IPS-18a (cell line): ENCODE results near the gene HBS1L.

ENCODE experiments used
- H3K27ac ChIP-seq: one replicate; pipeline ENCODE4 v1.5.1; 2013; ENCODE audit warnings: low read length
- H3K27me3 ChIP-seq: one replicate; pipeline ENCODE4 v1.6.1; 2013; ENCODE audit warnings: mild to moderate bottlenecking, low read length; ENCODE audit not compliant: control insufficient read depth, insufficient read depth
- H3K36me3 ChIP-seq: one replicate; pipeline ENCODE4 v1.6.1; 2013; ENCODE audit warnings: low read depth, low read length; ENCODE audit not compliant: control insufficient read depth
- H3K4me1 ChIP-seq: one replicate; pipeline ENCODE4 v1.6.1; 2013; ENCODE audit warnings: low read depth, low read length; ENCODE audit not compliant: control insufficient read depth
- H3K4me3 ChIP-seq: one replicate; pipeline ENCODE4 v1.5.1; 2013; ENCODE audit warnings: low read length
- H3K9ac ChIP-seq: one replicate; pipeline ENCODE4 v1.6.1; 2013; ENCODE audit warnings: mild to moderate bottlenecking, low read length, moderate library complexity
- H3K9me3 ChIP-seq: one replicate; pipeline ENCODE4 v1.6.1; 2013; ENCODE audit warnings: low read depth, low read length; ENCODE audit not compliant: control insufficient read depth

HBS1L gene

GRCh38 chr6:135053406-135053805 lies 1.2 kb downstream of the HBS1L start:
- peak overlapping the region; percentile 91 for H3K4me3 ChIP-seq
- no peak overlapping the region for H3K27ac ChIP-seq
- no peaks in the 10 kb centered on the region for H3K27me3 ChIP-seq
- H3K4me1 ChIP-seq, result no peaks in the 10 kb centered on the region
- H3K36me3 ChIP-seq, result peaks cover 13% of the 10 kb centered on the region
- H3K9me3 ChIP-seq, result no peaks in the 10 kb centered on the region
- H3K9ac ChIP-seq, result peak overlapping the region; percentile 95

DNA sequence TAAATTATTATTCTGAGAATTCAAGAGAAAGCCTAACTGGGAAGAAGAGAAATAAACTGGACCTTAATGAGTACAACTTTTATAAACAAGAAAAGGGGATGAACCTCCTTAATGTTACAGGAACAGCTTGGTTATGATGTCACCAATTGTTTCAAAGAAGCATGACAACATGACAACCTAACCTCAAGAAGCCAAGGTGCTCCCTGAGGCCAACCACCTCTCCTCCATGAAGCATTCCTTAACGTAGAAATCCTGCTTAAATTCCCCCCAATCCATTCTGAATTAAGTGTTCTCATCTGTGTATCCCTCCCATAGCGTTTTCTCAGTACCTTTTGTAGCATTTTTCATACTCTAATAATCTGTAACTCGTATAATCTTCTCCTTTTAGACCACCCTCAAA lies 1.7 kb downstream of the HBS1L start:
- no peaks in the 10 kb centered on the region for H3K9me3 ChIP-seq
- no peak overlapping the region for H3K9ac ChIP-seq
- no peak overlapping the region for H3K27ac ChIP-seq
- peak overlapping the region; percentile 91 for H3K4me3 ChIP-seq
- peaks cover 17% of the 10 kb centered on the region for H3K36me3 ChIP-seq
- H3K4me1 ChIP-seq, result no peaks in the 10 kb centered on the region
- H3K27me3 ChIP-seq, result no peaks in the 10 kb centered on the region

- H3K4me1 ChIP-seq, result no peaks in the 10 kb centered on the region
- no peak overlapping the region for H3K4me3 ChIP-seq
- H3K9ac ChIP-seq, result no peak overlapping the region
Observed at GRCh38 chr6:135048915-135049314, 5.7 kb downstream of the HBS1L start.

DNA sequence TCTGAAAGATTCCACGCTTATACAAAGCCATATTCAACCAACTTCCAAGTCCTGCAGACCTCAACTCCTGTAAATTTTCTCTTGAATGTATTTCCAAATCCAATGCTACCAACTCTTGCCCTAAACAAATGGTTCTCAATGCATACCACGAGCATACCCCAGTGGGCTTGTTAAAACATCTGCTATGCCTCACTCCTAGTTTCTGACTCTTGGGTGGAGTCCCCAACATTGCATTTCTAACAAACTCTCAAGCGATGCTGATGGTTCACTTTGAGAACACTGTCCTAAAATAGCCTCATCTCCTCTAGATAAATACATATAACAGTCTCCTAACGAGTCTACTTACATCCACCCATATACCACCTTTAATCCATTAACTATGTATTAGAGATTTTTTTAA lies 7.3 kb downstream of the HBS1L start:
- Histone ChIP-seq H3K9me3 (no peaks in the 10 kb centered on the region), H3K27ac (no peak overlapping the region), H3K9ac (no peak overlapping the region), H3K36me3 (peaks cover 27% of the 10 kb centered on the region), H3K27me3 (no peaks in the 10 kb centered on the region), H3K4me3 (no peak overlapping the region), H3K4me1 (no peaks in the 10 kb centered on the region)

More at GRCh38 chr6:135048915-135049314, 5.7 kb downstream of the HBS1L start:
- Histone ChIP-seq H3K27me3 (no peaks in the 10 kb centered on the region), H3K27ac (no peak overlapping the region), H3K36me3 (peaks cover 27% of the 10 kb centered on the region), H3K9me3 (no peaks in the 10 kb centered on the region)

DNA sequence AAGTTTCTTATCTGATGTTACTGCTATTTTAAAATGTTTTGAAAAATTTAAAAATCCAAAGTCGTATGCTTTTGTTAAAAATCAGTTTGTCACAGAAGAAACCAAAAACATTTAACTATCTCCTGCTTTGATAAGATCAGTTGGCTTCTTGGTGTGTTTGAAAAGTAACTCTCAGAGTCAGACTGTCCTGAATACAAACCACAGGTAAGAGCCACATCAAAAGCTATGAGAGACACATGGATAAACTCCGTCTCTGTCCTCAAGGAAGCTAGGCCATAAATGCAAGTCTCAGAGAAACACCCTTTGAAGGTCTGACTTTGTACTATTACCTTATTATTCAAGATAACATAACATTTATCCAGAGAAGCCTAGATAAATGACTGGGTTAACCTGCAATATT lies 7.7 kb downstream of the HBS1L start:
- H3K36me3 ChIP-seq, result peaks cover 28% of the 10 kb centered on the region
- no peaks in the 10 kb centered on the region for H3K27me3 ChIP-seq
- H3K4me3 ChIP-seq, result no peak overlapping the region
- H3K27ac ChIP-seq, result no peak overlapping the region
- no peaks in the 10 kb centered on the region for H3K4me1 ChIP-seq
- no peak overlapping the region for H3K9ac ChIP-seq
- H3K9me3 ChIP-seq, result no peaks in the 10 kb centered on the region

DNA sequence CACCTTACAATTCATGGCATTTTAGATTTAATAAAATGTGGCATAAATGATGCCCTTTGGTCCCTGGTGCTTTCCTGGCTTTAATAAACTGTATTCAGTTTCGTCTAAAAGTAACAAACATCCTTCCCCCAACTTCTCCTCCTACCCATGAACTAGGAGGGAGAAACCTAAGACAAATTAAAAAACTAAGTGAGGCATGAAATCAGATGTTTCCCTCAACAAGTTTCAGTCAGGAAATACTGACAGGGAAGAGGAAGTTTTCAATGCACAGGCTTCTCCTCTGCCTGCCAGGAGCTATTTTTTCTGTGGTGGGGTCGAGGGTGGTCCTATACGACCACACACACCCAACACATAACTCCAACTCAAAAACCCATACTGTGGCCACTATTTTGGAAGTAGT lies 10.0 kb downstream of the HBS1L start:
- H3K4me1 ChIP-seq, result no peaks in the 10 kb centered on the region
- H3K9me3 ChIP-seq, result no peaks in the 10 kb centered on the region
- H3K4me3 ChIP-seq, result no peak overlapping the region
- H3K9ac ChIP-seq, result no peak overlapping the region
- peaks cover 29% of the 10 kb centered on the region for H3K36me3 ChIP-seq
- H3K27me3 ChIP-seq, result no peaks in the 10 kb centered on the region
- H3K27ac ChIP-seq, result no peak overlapping the region

DNA sequence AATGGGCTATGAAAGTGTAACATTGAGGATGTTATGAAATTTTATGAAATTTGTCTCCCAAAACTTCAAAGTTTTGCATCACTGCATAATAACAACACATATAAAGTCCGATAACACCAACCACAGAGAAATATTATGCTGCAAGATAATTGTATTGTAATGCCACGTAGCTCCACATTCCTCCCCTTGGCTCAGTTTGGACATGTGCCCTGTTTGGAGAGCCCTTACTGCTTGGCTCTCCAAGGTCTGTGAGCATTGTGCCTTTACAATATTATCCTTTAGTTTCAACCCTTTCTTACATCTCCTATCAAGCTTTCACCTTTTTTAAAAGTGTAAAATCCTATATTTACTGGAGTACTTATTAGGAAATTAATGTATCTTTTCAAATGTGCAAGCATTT lies 10.8 kb downstream of the HBS1L start:
- no peak overlapping the region for H3K4me3 ChIP-seq
- H3K9me3 ChIP-seq, result no peaks in the 10 kb centered on the region
- H3K9ac ChIP-seq, result no peak overlapping the region
- H3K36me3 ChIP-seq, result peaks cover 25% of the 10 kb centered on the region
- H3K27ac ChIP-seq, result no peak overlapping the region
- no peaks in the 10 kb centered on the region for H3K27me3 ChIP-seq
- no peaks in the 10 kb centered on the region for H3K4me1 ChIP-seq

GRCh38 chr6:135043364-135043763 lies 11.3 kb downstream of the HBS1L start:
- Histone ChIP-seq H3K9ac (no peak overlapping the region), H3K9me3 (no peaks in the 10 kb centered on the region), H3K36me3 (peaks cover 24% of the 10 kb centered on the region), H3K4me1 (no peaks in the 10 kb centered on the region), H3K27me3 (no peaks in the 10 kb centered on the region), H3K27ac (no peak overlapping the region), H3K4me3 (no peak overlapping the region)

DNA sequence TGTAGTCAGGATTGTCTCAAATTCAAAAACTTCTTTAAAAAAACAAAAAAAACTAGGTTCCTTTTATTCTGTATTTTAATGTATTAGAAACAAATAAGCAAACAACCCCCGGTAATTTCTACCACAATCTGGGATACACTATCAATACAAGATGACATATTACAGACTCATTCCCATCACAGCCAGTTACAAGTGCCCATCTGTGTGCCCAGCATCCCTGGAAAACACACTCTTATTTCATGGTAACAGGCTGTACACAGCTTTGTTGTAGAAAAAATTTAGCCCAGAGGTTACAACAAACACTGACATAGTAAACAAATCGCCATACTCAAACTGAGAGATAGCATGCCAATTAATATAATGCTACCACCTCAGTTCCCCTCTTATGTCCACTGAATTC lies 16.3 kb downstream of the HBS1L start:
- Histone ChIP-seq H3K36me3 (peaks cover 30% of the 10 kb centered on the region), H3K9me3 (no peaks in the 10 kb centered on the region), H3K27ac (no peak overlapping the region), H3K27me3 (no peaks in the 10 kb centered on the region), H3K9ac (no peak overlapping the region), H3K4me1 (no peaks in the 10 kb centered on the region), H3K4me3 (no peak overlapping the region)

DNA sequence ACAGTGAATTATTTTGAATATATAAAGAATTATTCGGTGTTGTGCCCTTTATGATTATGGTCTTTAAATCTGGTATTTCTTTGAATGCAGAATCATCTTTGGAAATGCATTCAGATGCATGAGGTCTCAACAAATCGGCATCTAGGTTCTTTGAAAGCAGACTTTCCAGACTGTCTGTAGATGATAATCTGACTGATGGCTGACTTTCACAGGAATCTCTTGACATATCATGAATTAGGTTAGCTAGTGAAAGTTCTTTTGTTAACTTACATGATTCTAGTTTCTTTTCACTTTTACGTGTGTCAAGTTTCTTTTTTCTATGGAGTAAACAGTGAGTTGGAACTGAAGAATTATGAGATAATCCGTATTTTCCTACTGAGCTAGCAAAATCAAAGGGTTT lies 17.1 kb downstream of the HBS1L start:
- Histone ChIP-seq H3K9ac (no peak overlapping the region), H3K27me3 (no peaks in the 10 kb centered on the region), H3K9me3 (no peaks in the 10 kb centered on the region), H3K27ac (no peak overlapping the region), H3K4me3 (no peak overlapping the region), H3K36me3 (peaks cover 30% of the 10 kb centered on the region), H3K4me1 (no peaks in the 10 kb centered on the region)

DNA sequence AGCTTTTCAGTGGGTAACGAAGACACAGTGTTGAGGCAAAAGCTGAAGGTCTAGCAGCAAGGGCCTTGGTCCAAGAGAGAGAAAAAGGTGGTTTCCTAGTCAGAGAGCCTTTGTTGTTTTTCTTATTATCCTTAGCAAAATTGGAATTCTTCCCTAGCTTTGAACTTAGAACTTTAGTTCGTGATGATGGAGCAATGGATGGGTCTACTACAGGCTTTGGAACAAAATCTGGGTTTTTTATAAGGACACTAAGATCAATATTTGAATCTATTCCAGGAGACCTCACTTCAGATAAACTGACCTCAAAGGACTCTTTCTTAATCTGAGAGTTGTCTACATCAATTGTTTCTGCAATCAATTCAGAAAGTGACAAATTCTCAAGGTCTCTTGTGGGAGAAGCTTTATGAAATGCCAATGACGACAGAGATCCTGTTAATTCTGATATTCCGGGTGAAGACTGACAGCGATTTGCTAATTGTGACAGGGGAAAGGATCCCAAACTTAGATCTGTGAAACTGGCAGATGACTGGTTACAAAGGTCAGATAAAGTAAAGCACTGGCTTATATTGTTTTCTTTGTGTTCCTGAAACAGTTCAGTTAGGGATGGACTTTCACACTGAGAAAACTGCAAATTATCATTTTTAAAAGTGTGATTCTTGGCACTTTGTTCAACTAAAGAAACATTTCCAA lies 17.7 kb downstream of the HBS1L start:
- Histone ChIP-seq H3K27me3 (no peaks in the 10 kb centered on the region), H3K9ac (no peak overlapping the region), H3K4me1 (no peaks in the 10 kb centered on the region), H3K36me3 (peaks cover 29% of the 10 kb centered on the region), H3K9me3 (no peaks in the 10 kb centered on the region), H3K4me3 (no peak overlapping the region), H3K27ac (no peak overlapping the region)

- H3K36me3 ChIP-seq, result peaks cover 35% of the 10 kb centered on the region
- H3K4me1 ChIP-seq, result no peaks in the 10 kb centered on the region
- H3K9ac ChIP-seq, result no peak overlapping the region
Observed at GRCh38 chr6:135033238-135033637, 21.4 kb downstream of the HBS1L start.

More at GRCh38 chr6:135033238-135033637, 21.4 kb downstream of the HBS1L start:
- H3K4me3 ChIP-seq, result no peak overlapping the region
- no peaks in the 10 kb centered on the region for H3K9me3 ChIP-seq
- H3K27me3 ChIP-seq, result no peaks in the 10 kb centered on the region
- H3K27ac ChIP-seq, result no peak overlapping the region
